Progenitor cell of endocrine pancreas (in vitro differentiated cells): ENCODE results near the gene IL23R. TPM values are rescaled to one million over a fixed set of nuclear protein-coding genes. Genes with fewer than 3 reads are reported as not detected.

Source experiments
- DNase-seq: peaks from one replicate; pipeline ENCODE4 v3.0.0; 2021; ENCODE audit warnings: low spot score; ENCODE audit not compliant: unreplicated experiment
- H3K27ac Mint-ChIP-seq: 2 replicates; pipeline ENCODE4 v1.8.0; 2021; ENCODE audit warnings: mild to moderate bottlenecking, moderate library complexity, mixed read lengths
- H3K27me3 Mint-ChIP-seq: 2 replicates; pipeline ENCODE4 v1.8.0; 2021; ENCODE audit warnings: mixed read lengths
- H3K36me3 Mint-ChIP-seq: 2 replicates; pipeline ENCODE4 v1.8.0; 2022; ENCODE audit warnings: mixed read lengths; ENCODE audit not compliant: insufficient read depth
- H3K4me1 Mint-ChIP-seq: 2 replicates; pipeline ENCODE4 v1.8.0; 2021; ENCODE audit warnings: low read depth, mixed read lengths
- H3K4me3 Mint-ChIP-seq: 2 replicates; pipeline ENCODE4 v1.8.0; 2021; ENCODE audit warnings: low read depth, mild to moderate bottlenecking, moderate library complexity, mixed read lengths
- H3K9me3 Mint-ChIP-seq: 2 replicates; pipeline ENCODE4 v1.8.0; 2021; ENCODE audit warnings: low read depth, mixed read lengths
- total RNA-seq: library from RNA; stranded (reverse); gene quantifications from 2 replicates; pipeline ENCODE4 v1.2.1, GENCODE V29; 2021
- TF ChIP-seq, protein P1 (sequence below): fragments of 200-600 bp; sonication (generic); IDR thresholded peaks from one replicate; pipeline ENCODE4 v1.5.0; 2021; ENCODE audit warnings: antibody characterized with exemption, mild to moderate bottlenecking; ENCODE audit not compliant: unreplicated experiment

IL23R gene
- total RNA-seq, 1 donor from 2014 or later: not detected

DNA sequence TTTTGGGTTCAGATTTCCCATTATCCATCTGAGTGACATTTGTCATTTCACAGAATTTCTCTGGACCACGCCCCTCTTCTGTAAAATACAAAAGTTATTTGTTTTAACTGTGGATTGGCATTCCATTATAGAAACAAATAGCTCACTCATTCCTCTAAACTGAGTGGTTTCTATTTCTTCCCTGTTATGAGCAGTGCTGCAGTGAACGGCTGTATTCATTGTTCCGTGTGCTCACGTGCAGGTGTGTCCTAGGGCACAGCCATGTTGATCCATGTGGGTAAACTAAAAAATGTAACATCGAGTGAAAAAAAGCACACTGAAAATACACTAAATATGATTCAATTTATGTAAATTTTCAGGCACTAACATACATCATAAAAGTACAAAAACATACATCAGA is 114.4 kb downstream of the IL23R start:
- no peak overlapping the region for H3K4me3 Mint-ChIP-seq
- H3K9me3 Mint-ChIP-seq: peaks cover 3% of the 10 kb centered on the region
- H3K27ac Mint-ChIP-seq: no peak overlapping the region
- TF ChIP-seq, protein P1, sequence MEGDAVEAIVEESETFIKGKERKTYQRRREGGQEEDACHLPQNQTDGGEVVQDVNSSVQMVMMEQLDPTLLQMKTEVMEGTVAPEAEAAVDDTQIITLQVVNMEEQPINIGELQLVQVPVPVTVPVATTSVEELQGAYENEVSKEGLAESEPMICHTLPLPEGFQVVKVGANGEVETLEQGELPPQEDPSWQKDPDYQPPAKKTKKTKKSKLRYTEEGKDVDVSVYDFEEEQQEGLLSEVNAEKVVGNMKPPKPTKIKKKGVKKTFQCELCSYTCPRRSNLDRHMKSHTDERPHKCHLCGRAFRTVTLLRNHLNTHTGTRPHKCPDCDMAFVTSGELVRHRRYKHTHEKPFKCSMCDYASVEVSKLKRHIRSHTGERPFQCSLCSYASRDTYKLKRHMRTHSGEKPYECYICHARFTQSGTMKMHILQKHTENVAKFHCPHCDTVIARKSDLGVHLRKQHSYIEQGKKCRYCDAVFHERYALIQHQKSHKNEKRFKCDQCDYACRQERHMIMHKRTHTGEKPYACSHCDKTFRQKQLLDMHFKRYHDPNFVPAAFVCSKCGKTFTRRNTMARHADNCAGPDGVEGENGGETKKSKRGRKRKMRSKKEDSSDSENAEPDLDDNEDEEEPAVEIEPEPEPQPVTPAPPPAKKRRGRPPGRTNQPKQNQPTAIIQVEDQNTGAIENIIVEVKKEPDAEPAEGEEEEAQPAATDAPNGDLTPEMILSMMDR: no peak
- H3K27me3 Mint-ChIP-seq: peaks cover 4% of the 10 kb centered on the region
- peaks cover 8% of the 10 kb centered on the region for H3K4me1 Mint-ChIP-seq
- no peak for DNase-seq
- no peaks in the 10 kb centered on the region for H3K36me3 Mint-ChIP-seq

DNA sequence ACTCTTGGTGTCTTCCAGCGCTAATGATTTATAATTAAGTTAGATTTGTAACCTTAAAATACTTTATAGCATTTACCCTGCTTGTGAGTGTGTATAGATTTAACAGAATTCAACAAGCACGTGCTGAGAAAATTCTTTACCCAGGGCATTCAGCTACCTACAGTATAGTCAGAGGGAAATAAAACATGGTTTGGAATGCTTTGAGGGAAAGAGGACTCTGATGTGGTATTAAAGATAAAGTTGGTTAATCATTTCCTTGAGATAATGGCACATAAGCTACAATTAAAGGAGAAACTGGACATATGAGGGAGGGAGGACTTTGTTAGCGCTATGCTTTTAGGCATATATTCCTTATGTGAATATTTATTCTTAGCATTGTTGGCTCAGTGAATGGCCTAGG is 115.0 kb downstream of the IL23R start:
- peaks cover 8% of the 10 kb centered on the region for H3K4me1 Mint-ChIP-seq
- H3K36me3 Mint-ChIP-seq: no peaks in the 10 kb centered on the region
- TF ChIP-seq, protein P1: no peak
- DNase-seq: no peak
- no peak overlapping the region for H3K27ac Mint-ChIP-seq
- no peak overlapping the region for H3K4me3 Mint-ChIP-seq
- H3K27me3 Mint-ChIP-seq: peaks cover 4% of the 10 kb centered on the region
- H3K9me3 Mint-ChIP-seq: no peaks in the 10 kb centered on the region

DNA sequence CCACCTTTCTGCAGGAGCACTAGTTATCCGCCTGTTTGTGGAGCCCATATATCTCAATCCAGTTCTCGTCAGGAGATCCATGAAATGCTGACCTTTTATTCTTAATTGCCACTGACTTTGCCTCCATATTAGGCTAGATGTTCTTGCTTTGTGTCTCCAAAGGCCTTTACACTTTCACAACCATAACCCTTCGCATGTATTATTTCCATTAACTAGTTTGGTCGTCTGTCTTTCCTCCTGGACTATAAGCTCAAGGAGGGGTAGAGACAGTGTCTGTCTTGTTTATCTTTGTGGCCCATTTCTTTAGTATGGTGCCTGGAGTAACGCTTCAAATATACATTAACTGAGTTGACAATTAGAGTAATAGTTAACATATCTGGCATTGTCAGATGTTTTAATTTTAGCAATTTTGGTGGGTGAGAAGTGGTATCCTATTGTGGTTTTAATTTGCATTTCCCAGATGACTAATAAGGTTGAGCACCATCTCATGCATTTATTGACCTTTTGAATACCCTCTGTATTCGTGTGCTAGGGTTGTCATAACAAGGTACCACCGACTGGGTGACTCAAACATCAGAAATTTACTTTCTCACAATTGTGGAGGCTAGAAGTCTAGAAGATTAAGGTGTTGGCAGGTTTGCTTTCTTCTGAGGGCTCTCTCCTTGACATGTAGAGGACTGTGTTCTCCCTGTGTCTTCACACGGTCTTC is 119.7 kb downstream of the IL23R start:
- H3K9me3 Mint-ChIP-seq: peaks cover 4% of the 10 kb centered on the region
- peaks cover 5% of the 10 kb centered on the region for H3K4me1 Mint-ChIP-seq
- H3K27ac Mint-ChIP-seq: no peak overlapping the region
- peaks cover 4% of the 10 kb centered on the region for H3K27me3 Mint-ChIP-seq
- TF ChIP-seq, protein P1: no peak
- no peak for DNase-seq
- H3K4me3 Mint-ChIP-seq: no peak overlapping the region
- H3K36me3 Mint-ChIP-seq: no peaks in the 10 kb centered on the region

DNA sequence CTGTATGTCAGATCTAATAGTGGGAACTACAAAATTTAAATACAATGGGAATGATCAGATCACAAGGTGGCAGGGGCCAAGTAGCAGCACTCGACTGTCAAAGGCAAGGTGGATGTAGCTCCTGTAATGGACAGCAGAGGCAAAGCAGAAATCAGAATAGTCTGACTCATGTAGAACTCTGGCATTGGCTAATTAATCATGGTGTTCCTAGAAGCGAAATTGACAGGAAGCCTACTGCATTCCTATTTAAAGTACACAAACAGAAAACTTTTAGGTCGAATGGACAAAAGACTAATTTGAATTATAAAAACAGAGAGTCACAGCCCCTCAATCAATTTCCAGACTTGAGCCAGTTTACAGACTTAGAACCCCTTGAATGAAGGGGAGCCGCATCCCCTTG is 124.0 kb downstream of the IL23R start:
- H3K4me3 Mint-ChIP-seq: no peak overlapping the region
- TF ChIP-seq, protein P1: no peak
- peaks cover 4% of the 10 kb centered on the region for H3K9me3 Mint-ChIP-seq
- H3K27ac Mint-ChIP-seq: no peak overlapping the region
- peaks cover 8% of the 10 kb centered on the region for H3K27me3 Mint-ChIP-seq
- no peaks in the 10 kb centered on the region for H3K4me1 Mint-ChIP-seq
- H3K36me3 Mint-ChIP-seq: no peaks in the 10 kb centered on the region
- no peak for DNase-seq

DNA sequence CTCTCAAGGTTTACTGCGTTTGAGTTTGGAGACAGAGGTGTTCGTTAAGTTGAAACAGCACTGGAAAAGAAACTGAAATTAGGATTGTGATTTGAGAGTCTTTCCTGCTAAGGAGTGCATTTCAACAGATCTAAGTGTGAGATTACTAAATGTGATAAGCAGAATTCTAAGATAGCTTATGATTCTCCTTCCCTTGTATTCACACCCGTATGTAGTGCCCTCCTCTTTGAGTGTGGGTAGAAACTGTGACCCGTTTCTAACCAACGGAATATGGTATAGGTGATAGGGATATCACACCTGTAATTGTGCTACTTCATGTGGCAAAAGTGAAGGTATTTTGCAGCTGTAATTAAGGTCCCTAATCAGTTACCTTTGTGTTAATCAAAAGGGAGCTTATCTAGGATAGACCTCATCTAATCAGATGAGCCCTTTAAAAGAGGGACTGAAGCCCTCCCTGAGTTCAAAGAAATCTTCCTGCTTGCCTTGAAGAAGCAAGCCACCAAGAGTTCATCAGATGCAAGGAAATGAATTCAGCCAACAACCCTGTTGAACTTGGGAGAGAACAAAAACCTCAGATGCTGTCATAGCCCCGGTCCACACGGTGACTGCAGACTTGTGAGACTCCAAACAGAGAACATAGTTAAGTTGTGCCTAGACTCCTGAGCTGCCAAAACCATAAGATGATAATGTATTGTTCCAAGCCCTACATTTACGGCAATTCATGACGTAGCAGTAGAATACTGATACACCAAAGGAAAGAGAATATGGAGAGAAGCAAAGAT is 128.8 kb downstream of the IL23R start:
- no peak for DNase-seq
- no peak overlapping the region for H3K27ac Mint-ChIP-seq
- TF ChIP-seq, protein P1: no peak
- H3K4me1 Mint-ChIP-seq: no peaks in the 10 kb centered on the region
- no peak overlapping the region for H3K4me3 Mint-ChIP-seq
- H3K9me3 Mint-ChIP-seq: no peaks in the 10 kb centered on the region
- peaks cover 11% of the 10 kb centered on the region for H3K27me3 Mint-ChIP-seq
- no peaks in the 10 kb centered on the region for H3K36me3 Mint-ChIP-seq
